Measurements from ENCODE around the gene ADM2. TPM values are rescaled to one million over a fixed set of nuclear protein-coding genes. Genes with fewer than 3 reads are reported as not detected.

ADM2 gene
- total RNA-seq, 1 experiment from 2014 or later: 10.5 TPM

DNA sequence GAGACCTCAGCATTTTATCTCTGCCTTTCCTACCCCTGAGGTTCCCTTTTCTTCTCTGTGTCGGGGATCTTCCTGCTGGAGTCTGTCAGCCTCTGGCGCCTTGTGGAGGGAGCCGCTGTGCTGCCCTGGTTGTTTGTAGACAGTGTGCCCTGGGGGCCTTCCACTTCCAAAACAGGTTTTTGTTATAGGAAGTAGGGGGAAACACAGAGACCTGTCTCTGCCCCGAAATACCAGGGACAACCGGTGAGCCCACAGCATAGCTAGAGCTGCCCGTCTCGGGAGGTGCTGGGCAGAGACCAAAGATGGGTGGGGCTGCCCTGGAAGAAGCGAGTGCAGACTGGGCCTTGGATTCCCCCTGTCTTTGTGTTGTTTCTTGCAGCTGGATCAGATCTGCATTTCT, 34.7 kb downstream of the ADM2 start:
- Histone ChIP-seq H3K4me2 (no peak overlapping the region), H3K9me3 (ENCODE audit: insufficient read depth, low read depth) (no peaks in the 10 kb centered on the region), H3K4me1 (replicated peaks; ENCODE audit: insufficient read depth) (no peaks in the 10 kb centered on the region), H4K20me1 (ENCODE audit: insufficient read depth) (peaks cover 18% of the 10 kb centered on the region), H3K36me3 (ENCODE audit: low read depth) (peaks cover 21% of the 10 kb centered on the region; the same call in 1 of the 2 replicates), H2AFZ (no peak overlapping the region), H3K27me3 (ENCODE audit: insufficient read depth, low read depth) (no peaks in the 10 kb centered on the region), H3K9me2 (ENCODE audit: insufficient read depth) (no peaks in the 10 kb centered on the region), H3K27ac (no peak overlapping the region), H3K4me3 (no peak overlapping the region), H3K79me2 (ENCODE audit: low read depth) (peaks cover 48% of the 10 kb centered on the region), H3F3A (ENCODE audit: insufficient read depth, low read depth) (peaks cover 5% of the 10 kb centered on the region; the same call in 1 of the 2 replicates)
- POLR2A ChIA-PET (ENCODE audit: unreplicated experiment): no interaction called here
- CTCF ChIA-PET: interaction anchor here (0.5 kb wide), 1 partner anchor 192 kb away, joined by 14 read pairs; no protein-coding TSS in a partner anchor
- intact Hi-C loops (cut with micrococcal nuclease; ENCODE audit: unreplicated experiment): no loop called here
- BruUV-seq (replicated peaks): no TSS peak
- TF ChIP-seq, protein P1, sequence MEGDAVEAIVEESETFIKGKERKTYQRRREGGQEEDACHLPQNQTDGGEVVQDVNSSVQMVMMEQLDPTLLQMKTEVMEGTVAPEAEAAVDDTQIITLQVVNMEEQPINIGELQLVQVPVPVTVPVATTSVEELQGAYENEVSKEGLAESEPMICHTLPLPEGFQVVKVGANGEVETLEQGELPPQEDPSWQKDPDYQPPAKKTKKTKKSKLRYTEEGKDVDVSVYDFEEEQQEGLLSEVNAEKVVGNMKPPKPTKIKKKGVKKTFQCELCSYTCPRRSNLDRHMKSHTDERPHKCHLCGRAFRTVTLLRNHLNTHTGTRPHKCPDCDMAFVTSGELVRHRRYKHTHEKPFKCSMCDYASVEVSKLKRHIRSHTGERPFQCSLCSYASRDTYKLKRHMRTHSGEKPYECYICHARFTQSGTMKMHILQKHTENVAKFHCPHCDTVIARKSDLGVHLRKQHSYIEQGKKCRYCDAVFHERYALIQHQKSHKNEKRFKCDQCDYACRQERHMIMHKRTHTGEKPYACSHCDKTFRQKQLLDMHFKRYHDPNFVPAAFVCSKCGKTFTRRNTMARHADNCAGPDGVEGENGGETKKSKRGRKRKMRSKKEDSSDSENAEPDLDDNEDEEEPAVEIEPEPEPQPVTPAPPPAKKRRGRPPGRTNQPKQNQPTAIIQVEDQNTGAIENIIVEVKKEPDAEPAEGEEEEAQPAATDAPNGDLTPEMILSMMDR (conservative IDR thresholded peaks at IDR 0.05): no peak
- no peak for TF ChIP-seq EZH2 (IDR thresholded peaks at IDR 0.05; ENCODE audit: low read depth)
- no peak for DNase-seq

- H3K27ac ChIP-seq: no peak overlapping the region
- no peak for DNase-seq
- H3K4me3 ChIP-seq: no peak overlapping the region
- BruUV-seq (replicated peaks): no TSS peak
- no peaks in the 10 kb centered on the region for H3K27me3 ChIP-seq (ENCODE audit: insufficient read depth, low read depth)
- intact Hi-C loops (cut with micrococcal nuclease; ENCODE audit: unreplicated experiment): no loop called here
- peaks cover 42% of the 10 kb centered on the region for H3K79me2 ChIP-seq (ENCODE audit: low read depth)
- TF ChIP-seq, protein P1 (conservative IDR thresholded peaks at IDR 0.05): no peak
- no peak for TF ChIP-seq EZH2 (IDR thresholded peaks at IDR 0.05; ENCODE audit: low read depth)
- no peak overlapping the region for H2AFZ ChIP-seq
- no peak overlapping the region for H3K4me2 ChIP-seq
- peaks cover 5% of the 10 kb centered on the region; the same call in 1 of the 2 replicates for H3F3A ChIP-seq (ENCODE audit: insufficient read depth, low read depth)
- H3K9me2 ChIP-seq (ENCODE audit: insufficient read depth): no peaks in the 10 kb centered on the region
- no peaks in the 10 kb centered on the region for H3K9me3 ChIP-seq (ENCODE audit: insufficient read depth, low read depth)
- peaks cover 21% of the 10 kb centered on the region; the same call in 1 of the 2 replicates for H3K36me3 ChIP-seq (ENCODE audit: low read depth)
- CTCF ChIA-PET: no interaction called here
- POLR2A ChIA-PET (ENCODE audit: unreplicated experiment): no interaction called here
- H4K20me1 ChIP-seq (ENCODE audit: insufficient read depth): peaks cover 18% of the 10 kb centered on the region
- H3K4me1 ChIP-seq (replicated peaks; ENCODE audit: insufficient read depth): no peaks in the 10 kb centered on the region
Measured at GRCh38 chr22:50516891-50517290, 35.5 kb downstream of the ADM2 start.

- Histone ChIP-seq H3K79me2 (ENCODE audit: low read depth) (peaks cover 37% of the 10 kb centered on the region), H3K4me1 (replicated peaks; ENCODE audit: insufficient read depth) (no peaks in the 10 kb centered on the region), H3K9me2 (ENCODE audit: insufficient read depth) (no peaks in the 10 kb centered on the region), H3K4me2 (no peak overlapping the region), H3K9me3 (ENCODE audit: insufficient read depth, low read depth) (no peaks in the 10 kb centered on the region), H3K27ac (no peak overlapping the region), H4K20me1 (ENCODE audit: insufficient read depth) (peaks cover 22% of the 10 kb centered on the region), H3F3A (ENCODE audit: insufficient read depth, low read depth) (peaks cover 5% of the 10 kb centered on the region; the same call in 1 of the 2 replicates), H3K4me3 (no peak overlapping the region), H2AFZ (no peak overlapping the region), H3K27me3 (ENCODE audit: insufficient read depth, low read depth) (no peaks in the 10 kb centered on the region), H3K36me3 (ENCODE audit: low read depth) (peaks cover 21% of the 10 kb centered on the region; the same call in 1 of the 2 replicates)
- TF ChIP-seq, protein P1 (conservative IDR thresholded peaks at IDR 0.05): no peak
- no peak for TF ChIP-seq EZH2 (IDR thresholded peaks at IDR 0.05; ENCODE audit: low read depth)
- no peak for DNase-seq
- CTCF ChIA-PET: no interaction called here
- POLR2A ChIA-PET (ENCODE audit: unreplicated experiment): no interaction called here
- intact Hi-C loops (cut with micrococcal nuclease; ENCODE audit: unreplicated experiment): no loop called here
- BruUV-seq (replicated peaks): no TSS peak
Measured at GRCh38 chr22:50517495-50518260, 36.3 kb downstream of the ADM2 start.
